Measurements from ENCODE around the gene MYCL.

DNA sequence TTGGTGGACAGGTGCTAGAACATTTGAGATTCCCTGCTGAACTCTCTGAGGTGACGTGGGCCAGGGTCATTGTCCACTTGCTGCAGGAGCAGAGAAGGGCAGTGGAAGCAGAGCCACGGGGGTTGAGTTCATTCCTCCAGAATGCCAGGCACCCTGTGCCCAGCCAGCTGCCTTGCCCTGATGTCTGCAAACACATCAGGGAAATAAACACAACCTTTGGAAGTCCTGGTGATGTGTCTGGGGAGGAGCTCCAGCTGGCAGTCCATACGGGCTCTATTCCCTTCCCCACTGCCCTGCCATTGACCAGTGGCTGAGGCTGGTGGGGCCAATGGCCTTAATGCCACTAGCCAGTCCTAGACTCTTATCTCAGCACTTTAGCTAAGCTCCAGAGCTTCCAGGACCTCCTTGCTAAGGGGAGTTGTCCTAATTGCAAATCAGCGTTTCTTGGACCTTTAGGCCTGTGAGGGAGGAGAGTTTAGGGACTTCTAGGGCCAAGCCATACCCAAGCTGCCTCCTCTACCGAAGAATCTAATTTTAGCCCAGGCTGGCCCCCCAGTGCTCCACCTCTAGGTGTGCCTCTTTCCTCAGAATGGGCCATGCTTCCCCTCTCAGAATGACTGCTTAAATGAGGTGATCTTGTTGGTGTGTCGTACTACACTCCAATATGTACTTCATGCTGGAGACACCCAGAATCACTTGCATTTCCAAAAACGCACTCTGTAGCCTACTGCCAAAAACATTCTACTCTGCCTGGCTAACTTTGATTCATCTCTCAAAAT, 27.3 kb upstream of the MYCL start:
- TF ChIP-seq, protein P1, sequence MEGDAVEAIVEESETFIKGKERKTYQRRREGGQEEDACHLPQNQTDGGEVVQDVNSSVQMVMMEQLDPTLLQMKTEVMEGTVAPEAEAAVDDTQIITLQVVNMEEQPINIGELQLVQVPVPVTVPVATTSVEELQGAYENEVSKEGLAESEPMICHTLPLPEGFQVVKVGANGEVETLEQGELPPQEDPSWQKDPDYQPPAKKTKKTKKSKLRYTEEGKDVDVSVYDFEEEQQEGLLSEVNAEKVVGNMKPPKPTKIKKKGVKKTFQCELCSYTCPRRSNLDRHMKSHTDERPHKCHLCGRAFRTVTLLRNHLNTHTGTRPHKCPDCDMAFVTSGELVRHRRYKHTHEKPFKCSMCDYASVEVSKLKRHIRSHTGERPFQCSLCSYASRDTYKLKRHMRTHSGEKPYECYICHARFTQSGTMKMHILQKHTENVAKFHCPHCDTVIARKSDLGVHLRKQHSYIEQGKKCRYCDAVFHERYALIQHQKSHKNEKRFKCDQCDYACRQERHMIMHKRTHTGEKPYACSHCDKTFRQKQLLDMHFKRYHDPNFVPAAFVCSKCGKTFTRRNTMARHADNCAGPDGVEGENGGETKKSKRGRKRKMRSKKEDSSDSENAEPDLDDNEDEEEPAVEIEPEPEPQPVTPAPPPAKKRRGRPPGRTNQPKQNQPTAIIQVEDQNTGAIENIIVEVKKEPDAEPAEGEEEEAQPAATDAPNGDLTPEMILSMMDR (conservative IDR thresholded peaks at IDR 0.05), result no peak
- no peak for TF ChIP-seq ZFX (IDR thresholded peaks at IDR 0.05)

Measured in C4-2B (cell line).